GM21723 (cell line): ENCODE results near the gene NPAS3.

ENCODE experiments used
- ATAC-seq: cut with Tn5 transposase; IDR thresholded peaks from one replicate; pipeline ENCODE4 v1.9.1; 2021; ENCODE audit warnings: mild to moderate bottlenecking, moderate library complexity; ENCODE audit not compliant: unreplicated experiment

The NPAS3 gene

DNA sequence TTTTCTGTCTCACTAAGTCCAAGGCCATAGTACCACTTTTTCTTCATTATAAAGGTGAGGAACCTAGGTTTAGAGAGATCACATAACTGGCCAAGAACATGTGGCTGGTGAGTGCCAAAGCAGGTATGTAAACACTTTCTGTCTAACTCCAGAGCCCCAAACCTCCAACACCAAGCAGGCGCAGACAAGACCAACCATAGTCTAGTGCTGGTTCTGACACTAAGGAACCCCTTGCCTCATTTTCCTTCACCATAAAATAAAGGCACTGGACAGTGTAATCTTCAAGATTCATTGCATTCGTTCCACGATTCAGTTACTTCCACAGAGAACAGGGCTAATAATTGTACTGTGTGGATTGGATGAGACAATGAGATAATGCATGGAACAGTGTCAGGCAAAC lies 71.0 kb downstream of the NPAS3 start:
- ATAC-seq = no peak

DNA sequence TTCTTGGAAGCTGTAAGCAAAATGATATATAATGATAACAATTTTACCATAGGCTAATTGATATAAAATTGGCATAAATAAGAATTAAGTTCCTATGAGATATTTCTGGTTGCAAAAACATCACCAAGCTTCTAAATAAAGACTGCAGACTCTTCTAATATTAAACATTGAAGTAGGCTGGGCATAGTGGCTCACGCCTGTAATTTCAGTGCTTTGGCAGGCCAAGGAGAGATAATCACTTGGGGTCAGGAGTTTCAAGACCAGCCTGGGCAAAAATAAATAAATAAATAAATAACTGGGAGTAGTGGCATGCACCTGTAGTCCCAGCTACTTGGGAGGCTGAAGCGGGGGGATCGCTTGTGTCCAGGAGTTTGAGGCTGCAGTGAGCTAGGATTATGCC lies 71.8 kb downstream of the NPAS3 start:
- no peak for ATAC-seq

DNA sequence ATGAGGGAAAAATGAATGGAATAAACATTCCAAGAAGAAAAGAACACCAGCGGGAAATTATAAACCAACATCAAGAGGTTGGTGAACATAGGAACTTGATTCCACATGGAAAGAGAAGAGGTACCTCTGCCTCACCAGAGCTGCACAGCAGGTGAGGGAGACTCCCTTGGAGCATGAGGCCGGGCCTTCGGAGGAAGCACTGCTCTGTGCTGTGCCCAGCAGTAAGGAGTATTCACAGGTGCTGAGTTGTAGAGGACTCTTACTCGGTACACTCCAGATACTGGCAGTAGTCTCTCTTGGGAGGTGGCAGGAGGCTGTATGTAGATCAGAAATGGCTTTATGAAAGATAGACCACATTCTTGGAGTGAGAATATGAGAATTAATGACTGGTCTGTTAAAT lies 76.0 kb downstream of the NPAS3 start:
- no peak for ATAC-seq

DNA sequence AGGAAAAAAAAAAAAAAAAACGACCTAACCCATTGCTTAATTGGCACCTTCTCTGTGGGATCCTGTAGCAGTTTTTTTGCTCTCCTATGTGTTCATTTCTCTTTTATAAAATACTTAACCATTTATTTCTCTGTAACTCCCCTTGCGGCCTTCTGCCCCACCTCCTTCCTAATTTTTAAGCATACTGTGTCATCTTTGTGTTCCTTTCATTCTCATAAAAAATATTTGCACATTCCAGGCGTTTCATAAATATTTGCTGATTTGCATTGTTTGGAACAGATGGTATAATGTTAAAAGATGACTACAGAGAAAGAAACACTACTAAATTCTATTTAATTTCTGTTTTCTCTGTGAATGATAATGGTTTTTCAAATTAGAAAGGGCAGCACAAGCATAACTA lies 77.9 kb downstream of the NPAS3 start:
- no peak for ATAC-seq

DNA sequence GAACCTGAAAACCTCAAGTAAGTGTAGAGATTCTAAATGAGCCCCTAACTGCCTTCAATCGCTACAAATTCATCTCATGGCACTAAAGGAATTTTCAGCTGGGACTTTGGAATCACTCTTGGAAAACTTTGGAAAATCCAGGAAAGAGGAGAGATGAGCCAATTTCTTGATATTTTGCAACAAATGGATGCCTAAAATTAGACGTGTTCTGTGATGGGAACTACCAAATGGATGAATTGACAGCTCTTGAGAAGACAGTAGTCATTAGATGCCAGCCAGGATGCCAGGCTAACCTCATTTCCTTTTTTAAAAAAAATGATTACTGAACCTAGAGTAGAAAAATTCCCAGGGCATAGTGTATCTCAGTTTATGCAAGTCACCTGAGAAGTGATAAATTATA lies 78.3 kb downstream of the NPAS3 start:
- no peak for ATAC-seq

DNA sequence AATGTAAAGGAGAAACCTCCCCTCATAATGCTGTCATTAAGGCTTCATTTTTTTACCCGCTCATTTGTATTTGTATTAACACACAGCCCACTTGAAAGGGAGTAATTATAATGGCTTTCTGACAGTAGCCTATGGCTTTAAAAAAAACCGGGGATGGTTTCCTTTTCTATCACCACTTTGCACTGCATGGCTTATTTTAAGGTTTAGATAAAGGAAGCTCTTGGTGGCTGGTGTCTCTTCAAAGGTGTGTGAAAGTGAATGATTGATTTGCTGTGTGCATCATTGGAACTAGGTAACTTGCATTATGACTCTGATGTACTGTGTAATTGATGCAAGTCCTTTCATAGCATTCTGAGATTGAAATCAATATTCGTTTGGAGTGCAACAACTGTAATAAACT lies 80.7 kb downstream of the NPAS3 start:
- ATAC-seq = no peak

DNA sequence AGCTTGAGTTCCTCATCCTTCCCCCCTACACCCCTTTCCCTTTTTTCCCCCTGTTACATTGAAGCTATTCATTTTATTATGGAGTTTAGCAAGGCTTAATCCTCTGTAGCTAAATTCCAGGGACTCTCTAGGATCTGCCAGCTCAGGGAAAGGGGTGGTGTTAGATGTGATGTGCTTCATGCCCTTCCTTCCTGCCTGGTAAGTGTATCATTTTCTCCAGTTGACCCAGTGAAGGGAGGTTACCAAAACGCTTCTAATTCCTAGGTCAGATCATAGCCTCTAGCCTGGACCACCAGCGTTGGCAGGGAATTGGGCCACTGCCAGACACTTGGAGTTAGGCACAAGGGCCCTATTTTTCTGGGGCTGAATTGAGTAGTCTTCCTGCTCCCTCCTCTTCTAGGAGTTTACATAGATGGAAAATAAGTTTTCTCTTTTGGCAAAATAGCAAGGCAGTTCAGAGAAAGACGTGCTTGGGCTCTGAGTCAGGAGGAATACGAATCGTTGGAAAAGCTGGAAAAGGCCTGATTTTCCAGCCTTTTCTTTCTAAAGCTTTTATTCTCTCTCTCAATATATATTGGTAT lies 88.3 kb downstream of the NPAS3 start:
- no peak for ATAC-seq

DNA sequence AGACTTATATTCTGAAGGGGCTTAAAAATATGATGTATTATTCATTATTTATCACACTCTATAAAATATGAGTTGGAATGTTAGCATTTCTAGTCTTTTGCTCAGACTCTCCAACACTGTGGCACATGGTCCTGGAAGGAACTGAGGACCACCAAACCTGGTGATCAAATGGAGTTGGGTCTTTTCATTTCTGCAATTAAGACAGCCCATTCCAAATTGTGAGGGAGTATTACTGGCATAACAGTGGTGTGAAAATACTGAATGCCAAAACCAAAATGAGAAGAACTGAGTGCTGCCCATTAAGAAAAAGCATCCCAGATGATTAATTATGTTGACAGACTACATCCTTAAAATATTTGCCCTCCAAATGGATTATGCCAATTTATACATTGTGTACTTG lies 90.8 kb downstream of the NPAS3 start:
- ATAC-seq = no peak

DNA sequence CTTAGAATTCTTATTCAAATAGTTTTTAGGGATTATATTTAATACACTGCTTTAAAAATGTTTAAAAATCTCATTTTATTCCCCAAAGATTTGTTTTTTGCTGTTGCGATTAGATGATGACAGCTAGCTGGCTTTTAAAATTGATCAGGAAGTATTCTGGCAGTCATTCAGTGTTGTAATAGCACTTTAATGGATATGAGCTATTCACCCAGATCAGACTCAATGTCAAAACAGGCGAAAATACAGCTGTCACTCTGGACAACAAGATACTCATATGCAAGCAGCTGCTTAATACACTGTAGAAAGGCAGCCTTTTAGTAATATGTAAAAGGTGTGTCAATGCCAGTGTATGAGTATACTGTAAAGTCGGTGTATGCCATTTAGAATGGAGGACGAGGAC lies 91.7 kb downstream of the NPAS3 start:
- ATAC-seq = no peak

DNA sequence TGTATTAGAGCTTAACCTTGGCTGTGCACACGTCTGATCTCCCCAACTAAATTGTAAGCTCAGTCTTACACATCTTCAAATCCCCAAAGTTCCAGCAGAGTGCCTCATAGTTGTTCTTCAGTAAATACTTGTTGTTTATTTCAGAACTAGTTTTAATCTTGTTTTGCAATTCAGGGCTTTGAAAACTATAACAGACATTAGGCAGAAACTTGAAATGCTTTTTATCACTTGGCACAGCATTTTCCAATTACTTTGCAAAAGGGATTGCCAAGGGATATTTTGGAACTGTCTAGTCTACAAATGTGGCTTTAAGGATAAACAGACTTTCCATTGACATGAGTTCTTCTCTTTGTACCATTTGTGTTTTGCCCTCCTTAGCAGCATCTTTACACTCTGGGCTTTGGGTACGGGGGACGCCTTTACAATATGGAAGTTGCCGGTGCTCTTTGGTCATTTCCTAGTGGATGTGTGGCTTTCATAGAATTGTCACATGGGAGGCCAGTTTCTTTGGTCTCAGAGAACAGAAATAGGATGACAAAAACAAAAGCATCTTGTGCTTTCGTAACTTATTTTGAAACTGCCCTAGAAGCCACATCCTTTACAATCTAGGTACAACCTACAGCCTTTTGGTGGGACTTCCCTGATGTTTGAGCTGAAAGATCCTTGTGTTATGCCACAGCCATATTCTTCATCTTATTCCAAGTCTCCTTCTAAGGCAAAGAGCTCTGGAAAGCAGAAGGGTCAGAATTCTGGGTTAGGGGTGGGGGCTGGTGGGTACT lies 96.9 kb downstream of the NPAS3 start:
- no peak for ATAC-seq

DNA sequence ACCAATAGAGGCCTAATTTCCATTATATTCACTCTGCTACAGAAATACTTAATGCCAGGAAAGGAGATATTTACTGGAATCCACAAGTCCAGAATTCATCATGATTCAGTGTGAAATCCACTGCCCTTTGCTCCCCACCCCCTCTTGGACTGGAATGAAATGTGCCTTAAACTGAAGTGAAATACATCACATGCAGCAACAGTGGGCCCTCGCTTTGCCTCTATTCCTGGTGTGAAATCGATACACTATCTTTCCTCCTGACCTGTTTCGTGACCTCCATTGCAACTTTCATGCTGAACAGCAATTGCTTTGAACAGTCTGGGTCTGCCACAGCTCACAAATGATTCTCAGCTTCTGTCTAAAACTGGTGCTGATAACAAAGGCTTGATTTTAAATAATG lies 100.6 kb downstream of the NPAS3 start:
- ATAC-seq = no peak

DNA sequence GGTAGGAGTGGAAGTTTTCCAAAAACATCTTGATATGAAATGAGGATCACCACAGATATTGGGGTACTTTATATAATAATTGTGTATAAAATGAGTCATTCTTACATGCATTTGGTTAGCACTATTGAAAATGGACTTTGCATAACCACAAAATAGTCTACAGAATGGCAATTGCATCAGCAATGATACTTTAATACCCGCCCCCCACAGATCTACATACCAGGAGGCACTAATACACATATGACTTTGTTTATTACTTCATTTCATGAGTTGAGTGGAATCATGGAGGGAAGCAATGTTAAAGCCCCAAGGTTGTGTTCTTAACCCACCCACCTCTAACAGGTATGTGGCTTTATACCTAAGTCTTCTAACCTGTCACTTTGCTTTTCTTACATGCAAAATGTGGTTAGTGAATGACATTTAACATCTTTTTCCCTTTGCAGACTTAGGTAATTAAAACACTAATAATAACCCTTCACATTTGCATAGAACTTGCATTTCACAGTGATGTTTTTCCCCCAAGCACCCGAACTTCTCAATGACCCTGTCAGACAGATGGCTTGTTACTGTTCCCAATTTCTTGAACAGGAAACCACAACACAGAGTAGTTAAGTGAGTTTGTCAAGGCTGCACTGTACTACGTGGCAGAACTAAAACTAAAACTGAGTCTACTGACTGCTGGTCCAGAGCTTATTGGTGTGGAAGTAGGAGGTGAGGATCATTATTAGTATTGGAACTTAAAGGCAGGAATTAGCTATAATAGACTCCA lies 101.9 kb downstream of the NPAS3 start:
- ATAC-seq = no peak

DNA sequence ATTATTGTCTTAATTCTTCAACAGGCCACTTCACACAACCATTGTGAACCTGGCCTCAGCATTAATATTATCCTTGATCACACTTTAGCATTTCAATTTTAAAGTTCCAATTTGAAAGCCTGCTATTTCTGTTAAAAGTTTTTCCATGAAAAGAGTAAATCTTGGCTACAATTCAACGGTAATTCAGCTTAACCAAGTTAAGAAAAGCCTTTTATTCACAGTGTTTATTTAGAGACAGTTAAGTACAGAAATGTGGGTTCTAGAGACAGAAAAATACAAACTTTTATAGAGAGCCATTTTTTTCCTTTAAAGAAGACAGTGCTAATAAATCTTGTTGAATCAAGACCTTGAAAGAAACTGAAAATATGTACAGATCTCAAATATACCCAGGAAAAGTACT lies 103.9 kb downstream of the NPAS3 start:
- no peak for ATAC-seq

DNA sequence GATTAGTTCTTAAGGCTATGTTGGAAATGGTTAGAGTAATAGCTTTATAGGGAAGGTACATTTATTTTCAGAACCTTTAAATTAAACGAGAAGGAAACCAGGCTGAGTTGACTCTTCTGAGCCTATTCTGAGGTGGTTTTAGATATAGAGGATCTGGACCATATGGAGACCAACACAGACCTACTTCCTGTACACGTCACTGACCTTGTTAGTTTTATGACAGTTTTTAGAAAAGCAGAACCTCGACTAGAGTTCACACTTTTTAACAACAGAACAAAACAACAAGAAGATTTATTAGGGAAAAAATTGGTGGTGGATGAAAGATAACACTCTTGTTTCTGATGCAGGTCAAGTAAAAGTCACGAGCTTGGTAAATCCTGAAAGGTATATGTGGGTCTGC lies 107.1 kb downstream of the NPAS3 start:
- ATAC-seq = no peak

DNA sequence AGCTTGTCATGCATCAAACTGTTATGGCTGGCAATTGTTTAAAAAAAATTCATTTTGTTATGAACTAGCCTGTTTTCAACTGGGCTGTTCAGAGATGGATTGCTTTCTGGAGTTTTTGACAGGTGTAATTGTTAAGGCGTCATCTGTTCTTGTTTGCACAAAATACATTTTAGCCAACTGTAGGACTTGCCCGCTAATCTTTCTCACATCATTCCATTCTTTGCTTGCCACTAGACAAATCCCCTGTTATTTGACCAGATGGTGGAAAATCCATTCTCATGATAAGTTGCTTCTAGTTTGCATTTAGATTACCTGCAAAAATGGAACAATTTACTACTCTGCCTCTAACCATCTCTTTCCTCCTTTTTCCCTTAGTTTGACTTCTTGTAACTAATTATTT lies 114.3 kb downstream of the NPAS3 start:
- ATAC-seq = no peak

DNA sequence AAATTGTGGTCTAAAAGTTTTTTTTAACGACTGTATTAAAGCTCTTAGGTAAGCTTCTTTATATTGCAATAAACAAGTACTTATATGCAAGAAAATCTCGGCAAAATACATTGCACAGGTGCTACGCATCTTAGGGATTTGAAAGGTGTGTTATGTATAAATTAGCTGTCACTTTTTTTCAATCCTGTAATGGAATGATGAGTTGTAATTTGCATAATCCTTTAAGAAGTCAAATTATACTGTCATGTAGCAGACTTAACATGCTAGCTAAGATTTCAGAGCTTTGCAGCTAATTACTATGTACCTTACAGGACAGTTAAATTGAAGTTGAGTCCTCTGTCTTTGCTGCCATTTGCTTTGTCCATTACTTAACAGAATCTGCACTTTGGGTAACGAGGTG lies 117.5 kb downstream of the NPAS3 start:
- ATAC-seq = no peak

DNA sequence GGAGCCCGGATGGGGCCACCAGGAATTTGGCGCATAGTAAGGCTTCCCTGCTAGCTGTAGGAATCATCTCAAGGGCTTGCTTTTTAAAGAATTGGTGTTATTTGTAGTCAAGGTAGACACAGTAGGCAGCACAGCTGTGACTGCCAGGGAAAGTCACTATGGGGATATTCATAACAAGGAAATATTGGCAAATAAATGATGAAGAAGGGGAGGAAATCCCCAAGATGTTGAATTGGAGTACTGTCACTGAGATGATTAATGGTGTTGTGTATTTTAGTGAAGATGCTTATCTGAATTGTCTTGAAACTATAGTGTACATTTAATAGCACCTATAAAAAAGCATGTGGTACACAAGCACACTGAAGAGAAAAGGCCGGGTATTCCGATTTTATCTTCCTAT lies 118.9 kb downstream of the NPAS3 start:
- no peak for ATAC-seq

DNA sequence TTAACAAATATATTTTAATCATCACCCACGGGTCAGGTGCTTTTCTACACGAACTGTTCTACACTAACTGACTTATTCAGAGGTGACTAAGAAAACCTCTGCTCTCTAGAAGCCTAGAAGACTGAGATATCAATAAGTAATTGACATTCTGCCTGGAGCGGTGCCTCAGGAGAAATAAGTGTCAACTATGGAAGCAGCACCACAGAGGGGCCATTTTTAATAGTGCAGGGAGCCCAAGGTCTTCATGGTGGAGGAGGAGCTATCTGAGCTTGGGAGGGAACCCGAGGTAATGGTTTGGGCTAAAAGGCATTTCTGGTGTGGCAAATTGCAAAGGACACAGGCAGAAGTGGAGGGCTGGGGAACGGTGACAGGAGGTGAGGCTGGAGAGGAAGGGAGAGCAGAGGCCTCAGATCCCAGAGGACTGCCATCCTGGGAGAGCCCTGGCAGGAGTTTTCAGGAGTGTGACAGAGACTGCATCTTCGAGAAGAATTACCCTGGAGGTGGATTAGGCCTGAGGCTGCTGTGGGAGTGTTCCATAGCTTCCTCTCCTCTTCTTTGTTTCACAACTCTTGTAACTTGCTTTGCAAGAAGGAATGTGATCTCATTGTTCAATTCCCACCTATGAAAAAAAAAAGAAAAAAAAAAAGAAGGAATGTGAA lies 123.1 kb downstream of the NPAS3 start:
- no peak for ATAC-seq

DNA sequence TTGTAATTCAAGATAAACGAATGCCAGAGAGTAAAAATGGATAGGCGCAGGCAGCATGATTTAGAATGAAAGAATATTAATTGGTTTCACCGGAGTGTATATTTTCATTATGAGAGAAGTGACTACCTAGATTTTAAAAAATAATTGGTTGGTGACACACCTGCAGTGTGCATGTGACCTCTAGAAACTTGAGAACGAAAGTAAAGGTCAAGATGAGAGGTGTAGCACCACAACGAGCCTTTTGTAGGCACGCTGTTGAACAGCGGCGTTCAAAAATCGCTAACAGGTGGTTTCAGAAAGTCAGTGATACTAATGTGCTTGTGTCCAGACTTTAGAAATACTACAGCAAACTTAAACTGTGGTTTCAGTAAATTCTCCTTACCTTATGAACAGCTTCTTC lies 123.8 kb downstream of the NPAS3 start:
- ATAC-seq = no peak

DNA sequence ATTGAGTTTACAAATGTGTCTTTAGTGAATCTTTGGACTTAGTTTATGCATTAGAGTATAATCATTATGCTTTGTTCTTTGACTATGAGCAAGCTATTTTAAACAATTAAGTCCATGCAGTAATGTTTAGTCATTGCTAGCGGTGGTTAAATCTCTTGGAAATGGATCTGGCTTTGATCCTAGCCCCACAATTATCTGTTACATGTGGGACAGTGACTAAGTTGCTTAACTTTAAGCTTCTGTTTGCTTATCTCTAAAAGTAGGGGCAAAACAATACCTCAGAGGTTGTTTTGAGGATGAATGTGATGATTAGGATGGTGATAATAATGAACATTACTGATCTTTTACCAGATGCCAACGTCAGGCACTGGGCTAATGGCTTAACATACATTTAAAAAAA lies 124.2 kb downstream of the NPAS3 start:
- ATAC-seq = no peak

DNA sequence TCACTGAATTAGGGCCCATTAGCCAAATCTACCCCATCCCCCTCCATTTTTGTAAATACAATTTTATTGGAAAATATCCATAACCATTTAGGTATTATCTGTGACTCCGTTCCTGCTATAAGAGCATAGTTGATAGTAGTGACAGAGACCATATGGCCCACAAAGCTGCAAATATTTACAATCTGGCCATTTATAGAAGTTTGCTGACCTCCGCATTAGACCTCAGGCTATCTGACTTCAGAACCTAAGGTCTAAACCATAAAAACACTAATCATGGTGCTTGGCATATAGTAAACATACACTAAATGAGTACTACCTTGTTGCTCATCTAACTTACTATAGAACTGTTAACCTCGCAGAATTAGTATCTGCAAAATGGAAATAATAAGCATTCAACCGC lies 124.8 kb downstream of the NPAS3 start:
- no peak for ATAC-seq

DNA sequence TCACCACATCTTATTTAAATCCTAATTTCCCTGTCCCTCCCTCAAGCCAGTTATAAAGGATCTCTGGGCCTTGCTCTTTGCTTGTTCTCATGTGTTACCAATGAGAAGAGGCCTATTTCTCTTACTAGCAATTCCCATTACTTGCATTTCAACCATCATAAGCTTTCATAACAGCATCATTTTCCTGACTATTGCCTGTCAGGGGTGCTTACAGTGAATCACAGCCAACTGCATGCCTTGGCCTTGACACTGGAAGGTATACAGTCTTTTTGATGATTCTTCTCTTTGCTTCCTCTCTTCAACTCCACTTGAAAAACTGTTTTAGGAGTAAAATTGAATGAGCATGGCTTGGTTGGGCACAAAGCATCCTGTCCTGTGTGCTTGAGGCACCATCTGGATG lies 127.0 kb downstream of the NPAS3 start:
- ATAC-seq = no peak
